GM04503 (cell line): ENCODE data around the gene TBC1D22B.

ENCODE experiments used
- DNase-seq: peaks from one replicate; pipeline ENCODE4 v3.0.0-alpha.2; 2012; ENCODE audit warnings: low read depth

The TBC1D22B gene

GRCh38 chr6:37357288-37357687 is 99.7 kb downstream of the TBC1D22B start:
- DNase-seq = no peak

GRCh38 chr6:37357860-37358259 is 100.3 kb downstream of the TBC1D22B start:
- no peak for DNase-seq

GRCh38 chr6:37359039-37359438 is 101.5 kb downstream of the TBC1D22B start:
- no peak for DNase-seq

GRCh38 chr6:37362101-37362828 is 104.7 kb downstream of the TBC1D22B start:
- DNase-seq = no peak

GRCh38 chr6:37365791-37366190 is 108.2 kb downstream of the TBC1D22B start:
- no peak for DNase-seq

GRCh38 chr6:37366910-37367309 is 109.3 kb downstream of the TBC1D22B start:
- no peak for DNase-seq

- no peak for DNase-seq
Measured at GRCh38 chr6:37368961-37369320, 111.4 kb downstream of the TBC1D22B start.

- no peak for DNase-seq
Measured at GRCh38 chr6:37369321-37370201, 112.0 kb downstream of the TBC1D22B start.

- DNase-seq = no peak
Measured at GRCh38 chr6:37371154-37372083, 113.8 kb downstream of the TBC1D22B start.

GRCh38 chr6:37372116-37372515 is 114.5 kb downstream of the TBC1D22B start:
- DNase-seq = no peak

GRCh38 chr6:37373822-37374471 is 116.4 kb downstream of the TBC1D22B start:
- no peak for DNase-seq

- no peak for DNase-seq
Measured at GRCh38 chr6:37375376-37375775, 117.8 kb downstream of the TBC1D22B start.

GRCh38 chr6:37376078-37376743 is 118.6 kb downstream of the TBC1D22B start:
- no peak for DNase-seq

- DNase-seq = no peak
Measured at GRCh38 chr6:37381579-37381978, 124.0 kb downstream of the TBC1D22B start.
